MM.1S (cell line): Measurements from ENCODE around the gene NUP153.

Experiments
- CTCF ChIP-seq: fragments of 300-600 bp; sonication (generic); IDR thresholded peaks from 2 replicates; pipeline ENCODE4 v1.5.1; 2016; ENCODE audit warnings: antibody characterized with exemption, low read length, mixed read lengths
- EZH2 ChIP-seq: fragments of 300-600 bp; sonication (generic); optimal IDR thresholded peaks from 2 replicates; pipeline ENCODE3; 2017; ENCODE audit warnings: low read depth, mild to moderate bottlenecking, antibody characterized with exemption, low read length, mixed read lengths
- EZH2phosphoT487 ChIP-seq: fragments of 300-600 bp; sonication (generic); IDR thresholded peaks from 2 replicates; pipeline ENCODE4 v1.6.1; 2018; ENCODE audit warnings: antibody characterized with exemption, low read length

- TF ChIP-seq CTCF (no peak), EZH2 (no peak), EZH2phosphoT487 (no peak)
These were observed 94.7 kb downstream of the NUP153 start for GRCh38 chr6:17612048-17612447.
